Stimulated activated CD4-positive, alpha-beta T cell treated with anti-CD3 and anti-CD28 coated beads, TNF-alpha, amount 100 ng/mL, for 48 hours (primary cell): ENCODE measurements around the gene SARNP.
A peak's percentile ranks its signal among the peaks of the same experiment; 100 is the strongest.

Experiments used
- DNase-seq, 3 donors: peaks; one replicate each; pipeline ENCODE4 v3.0.0-alpha.2; 2020; ENCODE audit warnings: low read depth in 3 of 3

Gene SARNP

GRCh38 chr12:55707841-55708694, 109.5 kb downstream of the SARNP start, which contains the start of gene ITGA7:
ITGA7 (minus strand) TSS chr12:55707904; CDS start chr12:55707682, 222 bp downstream.
- peak in 2 of 3 donors; percentile 32 to 50 for DNase-seq
